Measurements from ENCODE around the gene SERPINE1. TPM values are rescaled to one million over a fixed set of nuclear protein-coding genes. Genes with fewer than 3 reads are reported as not detected.

SERPINE1 gene
- total RNA-seq, 3 donors from 2014 or later, result 0.55 to 2.9 (median 1.6) TPM

- H3K36me3 ChIP-seq (ENCODE audit: low read depth), result no peaks in the 10 kb centered on the region
- peak; percentile 49 for ATAC-seq
- H3K4me3 ChIP-seq, result no peak overlapping the region
- H3K9me3 ChIP-seq, result no peaks in the 10 kb centered on the region
- no peak for DNase-seq
- intact Hi-C loops (cut with DNase I, micrococcal nuclease), result no loop called here
- H3K4me1 ChIP-seq (ENCODE audit: low read depth), result no peaks in the 10 kb centered on the region
- TF ChIP-seq CTCF (IDR thresholded peaks at IDR 0.05), result no peak
Measured at GRCh38 chr7:101137651-101138212, 10.8 kb downstream of the SERPINE1 start.

GRCh38 chr7:101138213-101138870 is 11.4 kb downstream of the SERPINE1 start:
- intact Hi-C loops (cut with DNase I, micrococcal nuclease), result no loop called here
- Histone ChIP-seq H3K9me3 (no peaks in the 10 kb centered on the region), H3K4me1 (ENCODE audit: low read depth) (no peaks in the 10 kb centered on the region), H3K4me3 (no peak overlapping the region), H3K36me3 (ENCODE audit: low read depth) (no peaks in the 10 kb centered on the region)
- DNase-seq (peak; percentile 59 to 80 (median 75)), ATAC-seq (peak; percentile 96)
- peak; percentile 50 for TF ChIP-seq CTCF (IDR thresholded peaks at IDR 0.05)

GRCh38 chr7:101140339-101140699 is 13.4 kb downstream of the SERPINE1 start:
- no peak for DNase-seq
- no peak for TF ChIP-seq CTCF (IDR thresholded peaks at IDR 0.05)
- no peak for ATAC-seq
- Histone ChIP-seq H3K9me3 (no peaks in the 10 kb centered on the region), H3K36me3 (ENCODE audit: low read depth) (no peaks in the 10 kb centered on the region), H3K4me1 (ENCODE audit: low read depth) (peaks cover 6% of the 10 kb centered on the region), H3K4me3 (no peak overlapping the region)
- intact Hi-C loops (cut with DNase I, micrococcal nuclease), result no loop called here

GRCh38 chr7:101140746-101141382 is 14.0 kb downstream of the SERPINE1 start:
- Histone ChIP-seq H3K4me3 (no peak overlapping the region), H3K36me3 (ENCODE audit: low read depth) (no peaks in the 10 kb centered on the region), H3K9me3 (no peaks in the 10 kb centered on the region), H3K4me1 (ENCODE audit: low read depth) (peaks cover 6% of the 10 kb centered on the region)
- DNase-seq (no peak), ATAC-seq (no peak)
- no peak for TF ChIP-seq CTCF (IDR thresholded peaks at IDR 0.05)
- intact Hi-C loops (cut with DNase I, micrococcal nuclease), result no loop called here

GRCh38 chr7:101151908-101152651 is 25.2 kb downstream of the SERPINE1 start:
- intact Hi-C loops (cut with DNase I, micrococcal nuclease), result loop anchor here in 1 of 2 donors (10.0 kb wide), 1 partner anchor 133 kb away; no protein-coding TSS in a partner anchor
- peaks cover 5% of the 10 kb centered on the region for H3K4me1 ChIP-seq (ENCODE audit: low read depth)
- no peak overlapping the region for H3K4me3 ChIP-seq
- DNase-seq (no peak), ATAC-seq (no peak)
- no peaks in the 10 kb centered on the region for H3K9me3 ChIP-seq
- H3K36me3 ChIP-seq (ENCODE audit: low read depth), result no peaks in the 10 kb centered on the region
- TF ChIP-seq CTCF (IDR thresholded peaks at IDR 0.05), result no peak

Data from mucosa of descending colon (tissue), 3 donors.